Tibial nerve (tissue), 3 donors: Measurements from ENCODE around the gene SAT2.

Experiments
- CTCF ChIP-seq, 5 experiments: fragments of 200-600 bp in 3 of 5; fragments of 450-650 bp in 2 of 5; sonication (generic) in 3 of 5; IDR thresholded peaks; one replicate each; pipeline ENCODE4 v1.5.1; 2016 to 2019; ENCODE audit warnings: antibody characterized with exemption in 5 of 5, mild to moderate bottlenecking in 3 of 5, moderate library complexity in 2 of 5
- POLR2A ChIP-seq, 2 donors: fragments of 450-650 bp; IDR thresholded peaks; one replicate each; pipeline ENCODE4 v1.6.1; 2017; ENCODE audit warnings: antibody characterized with exemption in 2 of 2, mild to moderate bottlenecking in 2 of 2, moderate library complexity in 2 of 2

GRCh38 chr17:7631398-7632380 is 4.1 kb upstream of the SAT2 start:
- TF ChIP-seq POLR2A (IDR thresholded peaks at IDR 0.05) (no peak), CTCF (IDR thresholded peaks at IDR 0.05) (no peak)
